ENCODE measurements around the gene FANCL.
"Not testable (repeated sequence)": the region's sequence is repeated elsewhere in the genome, so short reads cannot be mapped to it uniquely, and the experiment has no call there.

The FANCL gene

DNA sequence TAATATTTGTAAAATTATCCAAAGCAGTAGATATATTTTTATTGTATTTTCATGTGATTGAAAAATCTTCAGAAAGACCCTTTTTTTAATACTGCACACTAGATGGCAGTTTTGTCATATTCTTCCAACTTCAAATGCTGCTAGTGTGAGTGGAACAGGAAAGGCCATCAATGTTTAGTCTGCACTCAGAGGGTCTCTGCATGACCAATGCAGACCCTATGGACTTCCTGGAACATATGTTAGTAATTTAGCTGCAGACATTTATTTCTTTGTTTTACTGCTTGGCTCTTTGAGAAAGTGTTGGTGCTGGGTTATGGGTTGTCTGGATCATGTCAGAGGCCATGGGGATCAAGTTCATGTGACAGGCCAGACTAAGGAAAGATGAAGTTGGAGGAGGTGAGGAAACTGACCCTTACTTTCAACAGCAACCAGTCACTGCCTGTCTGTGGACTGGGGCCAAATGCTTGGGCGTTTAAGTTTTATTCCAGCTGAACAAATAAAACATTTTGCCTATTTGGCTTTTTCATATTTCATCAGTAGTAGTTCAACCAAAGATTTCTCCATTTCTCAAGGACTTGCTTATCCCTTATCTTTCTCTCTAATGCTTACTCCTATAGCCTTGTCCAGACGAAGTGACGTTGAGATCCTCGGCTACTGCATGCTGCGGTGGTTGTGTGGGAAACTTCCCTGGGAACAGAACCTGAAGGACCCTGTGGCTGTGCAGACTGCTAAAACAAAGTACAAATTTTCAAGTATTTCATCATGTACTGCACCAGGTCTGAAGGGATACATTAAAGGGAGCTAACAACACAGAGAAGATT, 109.7 kb downstream of the FANCL start:
- Histone ChIP-seq H3K27ac (ENCODE audit: low read depth, low read length) (no peak overlapping the region), H3K36me3 (ENCODE audit: control insufficient read depth in 1 of 2, insufficient read depth in 2 of 2, low read length in 2 of 2) (no peaks in the 10 kb centered on the region)

DNA sequence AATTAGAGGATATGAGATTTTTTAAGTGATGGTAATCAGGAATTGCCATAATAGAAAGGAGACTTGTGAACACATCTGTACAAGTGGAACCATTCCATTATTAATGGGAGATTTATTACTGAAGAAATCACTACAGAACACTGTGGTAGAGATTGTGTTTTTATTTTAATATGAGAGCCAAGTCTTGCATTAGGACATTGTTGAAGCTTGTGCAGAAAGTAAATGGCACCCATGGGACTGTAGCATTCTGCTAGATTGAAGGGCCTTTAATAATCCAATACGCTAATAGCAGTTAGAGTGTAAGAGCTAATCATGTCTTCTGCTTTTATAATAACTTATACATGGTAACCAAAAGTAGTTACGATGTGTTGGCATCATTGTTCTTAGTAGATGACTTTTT, 110.9 kb downstream of the FANCL start:
- H3K4me1 ChIP-seq (ENCODE audit: control insufficient read depth in 1 of 2, insufficient read depth in 2 of 2, low read length in 2 of 2), result no peaks in the 10 kb centered on the region

More for the DNA sequence above, 109.7 kb downstream of the FANCL start:
- Histone ChIP-seq H3K4me3 (ENCODE audit: low read depth in 1 of 2, low read length in 2 of 2) (no peak overlapping the region), H3K27me3 (ENCODE audit: control insufficient read depth in 1 of 2, insufficient read depth in 2 of 2, low read length in 2 of 2) (no peaks in the 10 kb centered on the region), H3K9me3 (ENCODE audit: control insufficient read depth in 1 of 2, low read length in 2 of 2) (no peaks in the 10 kb centered on the region), H3K9ac (ENCODE audit: low read depth in 1 of 2, low read length in 2 of 2) (no peak overlapping the region), H3K4me1 (ENCODE audit: control insufficient read depth in 1 of 2, insufficient read depth in 2 of 2, low read length in 2 of 2) (no peaks in the 10 kb centered on the region)

DNA sequence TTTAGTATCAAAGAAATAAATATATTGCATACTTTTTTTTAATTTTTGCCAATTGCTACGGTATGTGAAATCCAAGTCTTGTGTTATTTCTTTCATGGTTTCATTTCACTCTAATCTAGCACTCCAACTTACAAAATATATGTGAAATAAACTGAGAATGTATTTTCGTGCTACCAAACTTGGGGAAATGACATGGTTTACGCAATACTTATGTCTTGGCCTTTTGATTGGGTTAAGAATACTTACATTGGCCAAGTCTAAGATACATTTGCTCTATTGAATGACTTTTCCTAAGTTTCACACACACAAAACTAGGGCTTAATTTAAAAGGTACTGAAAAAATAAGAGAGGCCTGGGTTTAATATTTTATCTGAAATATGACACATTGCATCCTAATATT, 114.0 kb downstream of the FANCL start:
- no peaks in the 10 kb centered on the region for H3K9me3 ChIP-seq (ENCODE audit: control insufficient read depth in 1 of 2, low read length in 2 of 2)
- peaks cover 2 to 5% of the 10 kb centered on the region in 2 donors for H3K36me3 ChIP-seq (ENCODE audit: control insufficient read depth in 1 of 2, insufficient read depth in 2 of 2, low read length in 2 of 2)
- H3K4me3 ChIP-seq (ENCODE audit: low read depth in 1 of 2, low read length in 2 of 2), result no peak overlapping the region
- H3K27me3 ChIP-seq (ENCODE audit: control insufficient read depth in 1 of 2, insufficient read depth in 2 of 2, low read length in 2 of 2), result no peaks in the 10 kb centered on the region
- no peak overlapping the region for H3K9ac ChIP-seq (ENCODE audit: low read depth in 1 of 2, low read length in 2 of 2)
- H3K27ac ChIP-seq (ENCODE audit: low read depth, low read length), result no peak overlapping the region
- no peaks in the 10 kb centered on the region for H3K4me1 ChIP-seq (ENCODE audit: control insufficient read depth in 1 of 2, insufficient read depth in 2 of 2, low read length in 2 of 2)

More for the DNA sequence above, 110.9 kb downstream of the FANCL start:
- no peak overlapping the region for H3K27ac ChIP-seq (ENCODE audit: low read depth, low read length)
- H3K9me3 ChIP-seq (ENCODE audit: control insufficient read depth in 1 of 2, low read length in 2 of 2), result no peaks in the 10 kb centered on the region
- no peaks in the 10 kb centered on the region for H3K36me3 ChIP-seq (ENCODE audit: control insufficient read depth in 1 of 2, insufficient read depth in 2 of 2, low read length in 2 of 2)
- H3K27me3 ChIP-seq (ENCODE audit: control insufficient read depth in 1 of 2, insufficient read depth in 2 of 2, low read length in 2 of 2), result no peaks in the 10 kb centered on the region
- no peak overlapping the region for H3K4me3 ChIP-seq (ENCODE audit: low read depth in 1 of 2, low read length in 2 of 2)
- H3K9ac ChIP-seq (ENCODE audit: low read depth in 1 of 2, low read length in 2 of 2), result no peak overlapping the region

DNA sequence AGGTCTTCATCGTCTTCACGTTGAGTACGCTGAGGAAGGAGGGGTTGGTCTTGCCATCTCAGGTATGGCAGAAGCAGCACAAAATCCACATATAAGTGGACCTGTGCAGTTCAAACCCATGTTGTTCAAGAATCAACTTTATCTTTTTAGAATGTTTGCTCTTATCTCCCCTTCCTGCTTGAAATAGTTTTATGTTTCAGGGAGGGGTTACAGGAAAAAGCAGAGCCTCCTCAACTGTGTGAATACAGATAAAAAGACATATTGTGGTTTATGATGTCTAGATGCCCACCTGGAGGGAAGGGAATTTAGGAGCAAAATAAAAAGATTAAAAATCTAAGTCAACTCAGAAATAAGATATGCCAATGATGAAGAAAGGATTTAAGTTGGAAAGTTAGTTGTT, 118.6 kb downstream of the FANCL start:
- no peak overlapping the region for H3K27ac ChIP-seq (ENCODE audit: low read depth, low read length)
- H3K9ac ChIP-seq (ENCODE audit: low read depth in 1 of 2, low read length in 2 of 2), result no peak overlapping the region
- H3K27me3 ChIP-seq (ENCODE audit: control insufficient read depth in 1 of 2, insufficient read depth in 2 of 2, low read length in 2 of 2), result no peaks in the 10 kb centered on the region
- no peaks in the 10 kb centered on the region for H3K4me1 ChIP-seq (ENCODE audit: control insufficient read depth in 1 of 2, insufficient read depth in 2 of 2, low read length in 2 of 2)
- peaks cover 2 to 5% of the 10 kb centered on the region in 2 donors for H3K36me3 ChIP-seq (ENCODE audit: control insufficient read depth in 1 of 2, insufficient read depth in 2 of 2, low read length in 2 of 2)
- H3K9me3 ChIP-seq (ENCODE audit: control insufficient read depth in 1 of 2, low read length in 2 of 2), result no peaks in the 10 kb centered on the region
- H3K4me3 ChIP-seq (ENCODE audit: low read depth in 1 of 2, low read length in 2 of 2), result no peak overlapping the region

DNA sequence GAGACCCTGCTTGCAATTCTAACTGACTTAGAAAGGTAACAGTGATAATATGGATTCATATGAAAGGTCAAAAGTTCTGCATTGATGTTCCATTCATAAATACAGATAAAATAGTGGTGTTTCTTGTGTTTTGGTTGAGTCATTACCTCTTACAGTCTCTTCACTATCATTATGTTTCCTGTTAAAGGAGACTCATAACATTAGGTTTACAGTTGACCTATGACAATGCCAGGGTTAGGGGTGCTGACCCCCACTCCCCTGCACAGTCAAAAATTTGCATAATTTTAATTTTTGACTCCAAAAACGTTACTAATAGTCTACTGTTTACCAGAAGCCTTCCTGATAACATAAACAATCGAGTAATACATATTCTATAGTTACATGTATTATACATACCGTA, 119.1 kb downstream of the FANCL start:
- Histone ChIP-seq H3K4me3 (ENCODE audit: low read depth in 1 of 2, low read length in 2 of 2) (no peak overlapping the region), H3K27me3 (ENCODE audit: control insufficient read depth in 1 of 2, insufficient read depth in 2 of 2, low read length in 2 of 2) (no peaks in the 10 kb centered on the region), H3K27ac (ENCODE audit: low read depth, low read length) (no peak overlapping the region), H3K4me1 (ENCODE audit: control insufficient read depth in 1 of 2, insufficient read depth in 2 of 2, low read length in 2 of 2) (no peaks in the 10 kb centered on the region), H3K9me3 (ENCODE audit: control insufficient read depth in 1 of 2, low read length in 2 of 2) (no peaks in the 10 kb centered on the region), H3K9ac (ENCODE audit: low read depth in 1 of 2, low read length in 2 of 2) (no peak overlapping the region), H3K36me3 (ENCODE audit: control insufficient read depth in 1 of 2, insufficient read depth in 2 of 2, low read length in 2 of 2) (peaks cover 2 to 5% of the 10 kb centered on the region in 2 donors)

DNA sequence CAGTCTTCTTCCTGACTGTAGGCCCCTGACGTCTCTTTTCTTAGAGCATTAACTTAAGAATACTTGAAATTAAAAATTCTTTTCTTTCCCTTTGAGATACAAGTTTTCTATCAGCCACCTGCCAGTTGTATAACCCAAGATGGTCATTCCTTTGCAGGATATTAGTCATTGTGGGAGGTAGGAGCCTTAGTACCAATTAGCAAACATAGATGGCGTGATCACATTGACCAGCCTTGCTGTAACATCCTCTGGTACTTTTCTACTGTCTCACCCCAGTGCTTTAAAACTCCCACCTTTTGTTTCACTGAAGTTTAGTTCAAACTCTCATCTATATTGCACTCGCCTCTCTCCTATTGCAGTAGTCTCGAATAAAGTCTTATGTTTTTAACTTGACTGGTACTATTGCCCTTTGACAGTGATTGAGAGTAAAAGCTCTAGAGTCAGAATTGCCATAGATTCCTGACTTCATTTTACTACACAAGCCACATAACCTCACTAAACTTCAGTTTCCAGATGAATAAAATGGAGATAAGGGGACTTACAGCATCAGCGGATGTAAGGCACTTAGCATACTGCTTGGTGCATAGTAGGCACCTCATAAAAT, 120.4 kb downstream of the FANCL start:
- Histone ChIP-seq H3K36me3 (ENCODE audit: control insufficient read depth in 1 of 2, insufficient read depth in 2 of 2, low read length in 2 of 2) (peaks cover 2 to 5% of the 10 kb centered on the region in 2 donors), H3K4me1 (ENCODE audit: control insufficient read depth in 1 of 2, insufficient read depth in 2 of 2, low read length in 2 of 2) (no peaks in the 10 kb centered on the region), H3K27me3 (ENCODE audit: control insufficient read depth in 1 of 2, insufficient read depth in 2 of 2, low read length in 2 of 2) (no peaks in the 10 kb centered on the region), H3K9me3 (ENCODE audit: control insufficient read depth in 1 of 2, low read length in 2 of 2) (no peaks in the 10 kb centered on the region), H3K4me3 (ENCODE audit: low read depth in 1 of 2, low read length in 2 of 2) (no peak overlapping the region), H3K27ac (ENCODE audit: low read depth, low read length) (no peak overlapping the region), H3K9ac (ENCODE audit: low read depth in 1 of 2, low read length in 2 of 2) (no peak overlapping the region)

DNA sequence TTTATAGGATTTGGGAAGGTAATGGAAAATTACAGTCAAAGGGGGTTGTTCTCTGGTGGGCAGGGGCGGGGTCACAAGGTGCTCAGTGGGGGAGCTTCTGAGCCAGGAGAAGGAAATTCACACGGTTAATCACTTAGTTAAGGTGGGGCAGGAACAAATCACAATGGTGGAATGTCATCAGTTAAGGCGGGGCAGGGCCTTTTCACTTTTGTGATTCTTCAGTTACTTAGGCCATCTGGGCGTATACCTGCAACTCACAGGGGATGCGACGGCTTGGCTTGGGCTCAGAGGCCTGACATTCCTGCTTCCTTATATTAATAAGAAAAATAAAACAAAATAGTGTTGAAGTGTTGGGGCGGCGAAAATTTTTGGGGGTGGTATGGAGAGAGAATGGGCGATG, 127.6 kb downstream of the FANCL start:
- not testable (repeated sequence) for H3K36me3 ChIP-seq (ENCODE audit: control insufficient read depth in 1 of 2, insufficient read depth in 2 of 2, low read length in 2 of 2); H3K9me3 ChIP-seq (ENCODE audit: control insufficient read depth in 1 of 2, low read length in 2 of 2); H3K4me3 ChIP-seq (ENCODE audit: low read depth in 1 of 2, low read length in 2 of 2); H3K4me1 ChIP-seq (ENCODE audit: control insufficient read depth in 1 of 2, insufficient read depth in 2 of 2, low read length in 2 of 2); H3K9ac ChIP-seq (ENCODE audit: low read depth in 1 of 2, low read length in 2 of 2); H3K27me3 ChIP-seq (ENCODE audit: control insufficient read depth in 1 of 2, insufficient read depth in 2 of 2, low read length in 2 of 2); H3K27ac ChIP-seq (ENCODE audit: low read depth, low read length)

DNA sequence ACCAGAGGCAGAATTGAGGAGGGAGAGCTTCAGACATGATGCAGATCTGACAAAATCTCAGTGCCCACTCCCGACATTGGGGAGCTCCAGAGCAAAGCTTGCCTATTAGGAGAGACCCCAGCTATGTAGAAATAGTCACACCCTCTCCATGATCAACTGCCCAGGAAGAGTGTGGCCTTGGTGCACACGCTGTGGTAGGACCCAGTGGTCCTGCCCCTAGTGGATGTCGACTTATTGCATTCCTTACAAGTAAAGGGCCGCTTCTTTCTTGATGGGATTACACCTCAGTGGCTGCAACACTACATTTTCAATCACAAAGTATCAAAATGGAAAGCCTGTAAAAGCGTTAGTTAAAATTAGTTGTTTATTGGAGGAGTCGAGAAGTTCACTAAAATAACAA, 130.4 kb downstream of the FANCL start:
- Histone ChIP-seq H3K9ac (ENCODE audit: low read depth in 1 of 2, low read length in 2 of 2) (no peak overlapping the region), H3K4me1 (ENCODE audit: control insufficient read depth in 1 of 2, insufficient read depth in 2 of 2, low read length in 2 of 2) (no peaks in the 10 kb centered on the region), H3K27ac (ENCODE audit: low read depth, low read length) (no peak overlapping the region), H3K27me3 (ENCODE audit: control insufficient read depth in 1 of 2, insufficient read depth in 2 of 2, low read length in 2 of 2) (no peaks in the 10 kb centered on the region), H3K36me3 (ENCODE audit: control insufficient read depth in 1 of 2, insufficient read depth in 2 of 2, low read length in 2 of 2) (no peaks in the 10 kb centered on the region), H3K9me3 (ENCODE audit: control insufficient read depth in 1 of 2, low read length in 2 of 2) (no peaks in the 10 kb centered on the region), H3K4me3 (ENCODE audit: low read depth in 1 of 2, low read length in 2 of 2) (no peak overlapping the region)

DNA sequence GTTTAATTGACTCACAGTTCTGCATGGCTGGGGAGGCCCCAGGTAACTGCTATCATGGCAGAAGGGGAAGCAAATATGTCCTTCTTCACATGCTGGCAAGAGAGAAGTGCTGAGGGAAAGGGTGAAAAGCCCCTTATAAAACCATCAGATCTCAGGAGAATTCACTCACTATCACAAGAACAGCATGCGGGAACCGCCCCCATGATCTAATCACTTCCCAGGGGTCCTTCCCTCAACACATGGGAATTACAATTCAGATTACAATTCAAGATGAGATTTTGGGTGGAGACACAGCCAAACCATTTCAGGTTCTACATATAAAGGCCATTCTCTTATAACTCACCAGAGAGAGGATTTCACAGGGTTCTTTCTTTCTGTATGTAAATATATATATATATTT, 131.6 kb downstream of the FANCL start:
- H3K9me3 ChIP-seq (ENCODE audit: control insufficient read depth in 1 of 2, low read length in 2 of 2), result no peaks in the 10 kb centered on the region
- H3K36me3 ChIP-seq (ENCODE audit: control insufficient read depth in 1 of 2, insufficient read depth in 2 of 2, low read length in 2 of 2), result no peaks in the 10 kb centered on the region
- no peaks in the 10 kb centered on the region for H3K4me1 ChIP-seq (ENCODE audit: control insufficient read depth in 1 of 2, insufficient read depth in 2 of 2, low read length in 2 of 2)
- H3K27me3 ChIP-seq (ENCODE audit: control insufficient read depth in 1 of 2, insufficient read depth in 2 of 2, low read length in 2 of 2), result no peaks in the 10 kb centered on the region
- no peak overlapping the region for H3K9ac ChIP-seq (ENCODE audit: low read depth in 1 of 2, low read length in 2 of 2)
- no peak overlapping the region for H3K4me3 ChIP-seq (ENCODE audit: low read depth in 1 of 2, low read length in 2 of 2)
- no peak overlapping the region for H3K27ac ChIP-seq (ENCODE audit: low read depth, low read length)
